A673 (cell line): Measurements from ENCODE around the gene SMIM17. TPM values are rescaled to one million over a fixed set of nuclear protein-coding genes. Genes with fewer than 3 reads are reported as not detected.

Experiments
- BruUV-seq: library from RNA; stranded (reverse); fragments of 400-500 nt; replicated peaks from 2 replicates; lab custom pipeline; 2021; lab: Mats Ljungman, UMichigan
- CTCF ChIA-PET: fragments of 300-600 bp; sonication (Branson Sonifier 250); formaldehyde crosslinking; loops from one replicate; lab custom pipeline; 2022; ENCODE audit warnings: antibody characterized with exemption; lab: Charles Lee
- POLR2A ChIA-PET: fragments of 300-600 bp; sonication (Branson Sonifier 250); formaldehyde crosslinking; loops from one replicate; lab custom pipeline; 2022; ENCODE audit warnings: antibody characterized with exemption; ENCODE audit not compliant: low non-redundant PET; lab: Charles Lee
- DNase-seq: peaks from one replicate; pipeline ENCODE4 v3.0.0-alpha.2; 2015; ENCODE audit warnings: low spot score
- H3K27ac ChIP-seq: fragments of 200-600 bp; sonication (generic); 2 replicates; pipeline ENCODE4 v1.5.1; 2016; ENCODE audit warnings: mixed run types, low read depth, mild to moderate bottlenecking, mixed read lengths, antibody characterized with exemption, low read length; ENCODE audit not compliant: poor library complexity, severe bottlenecking
- H3K27me3 ChIP-seq: fragments of 200-600 bp; sonication (generic); replicated peaks from 2 replicates; pipeline ENCODE4 v1.6.1; 2017; ENCODE audit warnings: mixed run types, low read depth, mild to moderate bottlenecking, mixed read lengths, antibody characterized with exemption, low read length; ENCODE audit not compliant: insufficient read depth, poor library complexity
- H3K36me3 ChIP-seq: fragments of 200-600 bp; sonication (generic); 2 replicates; pipeline ENCODE4 v1.6.1; 2016; ENCODE audit warnings: mixed run types, mild to moderate bottlenecking, mixed read lengths, antibody characterized with exemption, low read length; ENCODE audit not compliant: insufficient read depth, poor library complexity, severe bottlenecking
- H3K4me1 ChIP-seq: fragments of 200-600 bp; sonication (generic); 2 replicates; pipeline ENCODE4 v1.6.1; 2017; ENCODE audit warnings: mixed run types, mild to moderate bottlenecking, mixed read lengths, antibody characterized with exemption, low read length; ENCODE audit not compliant: insufficient read depth, poor library complexity, severe bottlenecking
- H3K4me3 ChIP-seq: fragments of 200-600 bp; sonication (generic); 2 replicates; pipeline ENCODE4 v1.5.1; 2016; ENCODE audit warnings: low read depth, mixed run types, mild to moderate bottlenecking, mixed read lengths, low read length; ENCODE audit not compliant: poor library complexity, severe bottlenecking
- H3K9me3 ChIP-seq: fragments of 200-600 bp; sonication (generic); 2 replicates; pipeline ENCODE4 v1.6.1; 2016; ENCODE audit warnings: mixed run types, low read depth, mild to moderate bottlenecking, mixed read lengths, antibody characterized with exemption, low read length; ENCODE audit not compliant: poor library complexity, severe bottlenecking
- CTCF ChIP-seq: fragments of 300-800, 200-600 bp; sonication (generic); conservative IDR thresholded peaks from 2 replicates; pipeline ENCODE4 v1.5.1; 2017; ENCODE audit warnings: low read depth, mild to moderate bottlenecking, antibody characterized with exemption, low read length, moderate library complexity, mixed read lengths
- EZH2 ChIP-seq: fragments of 200-600 bp; sonication (generic); IDR thresholded peaks from 2 replicates; pipeline ENCODE4 v1.6.1; 2017; ENCODE audit warnings: borderline replicate concordance, low read depth, mild to moderate bottlenecking, mixed read lengths, antibody characterized with exemption, low read length; ENCODE audit not compliant: poor library complexity, severe bottlenecking
- intact Hi-C: fragments of 100-400 bp; cut with micrococcal nuclease; formaldehyde crosslinking; loops from one replicate; pipeline ENCODE4 v1.10.0; 2022; ENCODE audit not compliant: unreplicated experiment
- total RNA-seq: library from RNA; stranded (reverse); gene quantifications from 2 replicates; pipeline ENCODE4 v1.2.3, GENCODE V29; 2021

The SMIM17 gene
- total RNA-seq, 1 experiment from 2014 or later: 0.52 TPM

GRCh38 chr19:56623006-56623405, 20.0 kb upstream of the SMIM17 start:
- Histone ChIP-seq H3K4me3 (no peak overlapping the region), H3K27me3 (no peaks in the 10 kb centered on the region), H3K27ac (no peak overlapping the region), H3K36me3 (peaks cover 12% of the 10 kb centered on the region), H3K4me1 (no peaks in the 10 kb centered on the region), H3K9me3 (no peaks in the 10 kb centered on the region)
- intact Hi-C loops: no loop called here
- DNase-seq: no peak
- CTCF ChIA-PET: no interaction called here
- TF ChIP-seq EZH2 (no peak), CTCF (no peak)
- no TSS peak for BruUV-seq
- POLR2A ChIA-PET: no interaction called here

DNA sequence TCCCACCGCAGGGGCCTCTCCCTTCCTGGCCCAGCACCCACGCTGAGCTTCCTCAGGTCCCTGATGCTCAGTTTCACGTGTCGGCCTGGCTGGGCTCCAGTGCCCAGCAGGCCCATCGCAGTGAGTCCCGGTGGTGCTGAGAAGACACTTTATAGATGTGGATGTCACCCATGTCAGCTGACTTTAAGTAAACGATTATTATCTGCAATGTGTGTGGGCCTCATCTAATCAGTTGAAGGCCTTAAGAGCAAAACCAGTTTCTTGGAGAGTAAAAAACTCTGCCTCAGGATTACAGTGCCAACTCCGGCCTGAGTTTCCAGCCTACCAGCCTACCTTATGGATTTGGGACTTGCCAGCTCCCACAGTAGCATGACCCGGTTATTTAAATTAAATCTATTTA, 17.3 kb upstream of the SMIM17 start:
- H3K4me3 ChIP-seq: no peak overlapping the region
- POLR2A ChIA-PET: no interaction called here
- no peak overlapping the region for H3K27ac ChIP-seq
- no TSS peak for BruUV-seq
- TF ChIP-seq EZH2 (no peak), CTCF (no peak)
- intact Hi-C loops: no loop called here
- no peak for DNase-seq
- H3K36me3 ChIP-seq: peaks cover 12% of the 10 kb centered on the region
- H3K9me3 ChIP-seq: peaks cover 7% of the 10 kb centered on the region
- no peaks in the 10 kb centered on the region for H3K4me1 ChIP-seq
- CTCF ChIA-PET: no interaction called here
- H3K27me3 ChIP-seq: no peaks in the 10 kb centered on the region

DNA sequence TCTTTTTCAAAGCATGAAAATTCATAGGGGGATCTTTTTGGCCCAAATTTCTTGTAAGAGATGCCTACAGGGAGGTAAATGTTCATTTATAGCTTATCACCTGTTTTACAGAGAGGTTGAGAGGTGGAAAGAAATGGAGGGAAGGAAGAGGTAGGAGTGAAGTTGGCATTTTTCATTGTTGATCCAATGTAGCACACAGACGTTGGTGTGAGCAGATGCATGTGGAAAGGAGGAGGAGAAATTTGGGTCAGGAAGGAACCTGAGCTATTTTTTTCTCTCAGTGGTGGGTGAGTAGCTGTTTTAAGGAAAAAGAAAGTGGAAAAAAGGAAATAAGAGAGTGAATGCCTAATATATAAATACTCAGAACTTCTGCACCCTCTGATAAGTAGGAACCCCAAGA, 9.9 kb upstream of the SMIM17 start:
- H3K27ac ChIP-seq: no peak overlapping the region
- DNase-seq: no peak
- H3K27me3 ChIP-seq: no peaks in the 10 kb centered on the region
- ChIA-PET CTCF (no interaction called here), POLR2A (no interaction called here)
- H3K36me3 ChIP-seq: no peaks in the 10 kb centered on the region
- TF ChIP-seq CTCF (no peak), EZH2 (no peak)
- no peak overlapping the region for H3K4me3 ChIP-seq
- BruUV-seq: no TSS peak
- intact Hi-C loops: no loop called here
- no peaks in the 10 kb centered on the region for H3K4me1 ChIP-seq
- peaks cover 25% of the 10 kb centered on the region for H3K9me3 ChIP-seq
